NT2/D1 (cell line): ENCODE data around the gene GCNT1.

Experiments
- SUZ12 ChIP-seq: IDR thresholded peaks from 2 replicates; pipeline ENCODE4 v1.6.1; 2011; ENCODE audit not compliant: insufficient read length, insufficient read depth; ENCODE audit errors: extremely low read depth
- YY1 ChIP-seq: IDR thresholded peaks from 2 replicates; pipeline ENCODE4 v1.6.1; 2011; ENCODE audit not compliant: insufficient read length, insufficient read depth

DNA sequence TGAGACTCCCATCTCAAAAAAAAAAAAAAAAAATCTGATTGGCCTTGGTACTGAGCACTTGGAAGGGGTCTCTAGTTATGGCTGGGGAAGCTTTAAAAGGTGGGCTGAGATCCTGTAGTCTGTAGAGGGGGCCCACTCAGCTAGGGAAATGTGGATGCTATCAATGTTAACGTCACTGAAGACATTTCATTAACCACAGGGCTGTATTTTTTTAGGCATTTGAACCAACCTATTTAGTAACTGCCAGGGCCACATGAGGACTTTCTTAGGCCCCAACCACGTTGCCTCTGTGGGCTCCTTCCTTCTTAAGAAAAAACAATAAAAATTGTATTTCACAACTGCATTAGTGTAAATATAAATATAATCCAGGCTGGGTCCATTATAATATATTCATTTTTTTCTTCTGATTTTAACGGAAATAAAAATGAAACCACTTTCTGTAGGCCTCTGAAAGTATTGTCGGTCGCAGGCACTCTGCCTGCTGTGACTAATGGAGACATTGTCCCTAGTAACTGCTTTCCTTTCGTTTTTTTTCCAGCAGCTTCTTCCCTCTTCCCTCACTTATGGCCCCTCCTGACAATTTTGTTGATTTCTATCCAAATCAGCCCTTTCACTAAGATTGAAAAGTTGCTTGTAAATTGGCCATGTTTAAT lies 71.6 kb downstream of the GCNT1 start:
- TF ChIP-seq SUZ12, result no peak
- no peak for TF ChIP-seq YY1
